ENCODE results near the gene RPN2.

Gene RPN2

DNA sequence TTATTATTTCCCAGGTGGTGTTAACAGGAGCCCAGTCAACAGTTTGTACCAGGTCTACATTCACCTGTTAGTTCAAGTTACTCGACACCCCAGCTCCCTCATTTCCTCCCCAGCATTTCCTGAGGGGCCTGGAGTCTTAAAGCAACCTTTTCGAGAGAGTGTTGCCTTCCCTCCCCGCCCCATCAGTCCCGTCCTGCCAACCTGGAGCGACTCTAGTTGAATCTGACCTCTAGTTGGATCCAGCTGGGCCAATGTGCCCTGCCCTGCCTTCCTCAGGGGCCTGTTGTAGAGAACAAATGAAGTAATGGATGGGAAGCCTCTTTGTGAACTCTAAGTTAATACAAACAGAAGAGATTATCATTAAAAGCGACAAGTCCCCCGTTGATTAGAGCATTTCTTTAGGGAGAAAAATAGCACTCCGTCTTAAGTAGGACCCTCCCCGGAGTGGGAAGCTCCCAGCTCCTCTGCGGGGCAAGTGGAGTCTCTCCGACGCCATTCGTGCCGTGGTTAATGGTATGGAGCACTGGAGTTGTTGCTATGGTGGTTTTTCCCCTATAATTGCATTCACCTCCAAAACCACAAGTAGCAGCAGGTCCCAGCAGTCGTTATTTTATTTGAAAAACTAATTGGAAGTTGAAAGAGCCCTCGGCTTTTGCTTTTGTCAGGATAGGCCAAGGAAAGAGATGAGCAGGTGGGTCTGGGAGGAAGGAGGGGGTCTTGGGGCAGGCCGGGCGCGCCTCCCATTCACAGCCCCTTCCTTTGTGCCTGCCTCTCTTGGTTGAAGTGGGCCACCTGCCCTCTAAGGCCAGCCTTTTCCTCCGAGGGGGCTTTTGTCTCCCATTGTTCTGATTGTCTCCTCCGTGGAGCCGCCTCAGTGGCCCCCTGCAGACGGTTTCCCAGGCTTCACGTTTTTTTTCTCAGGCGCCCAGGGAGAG, 66.4 kb downstream of the RPN2 start:
- no peak overlapping the region for H3K4me3 ChIP-seq (ENCODE audit: low read length)
- DNase-seq (ENCODE audit: low read depth): no peak
- TF ChIP-seq, protein P1, sequence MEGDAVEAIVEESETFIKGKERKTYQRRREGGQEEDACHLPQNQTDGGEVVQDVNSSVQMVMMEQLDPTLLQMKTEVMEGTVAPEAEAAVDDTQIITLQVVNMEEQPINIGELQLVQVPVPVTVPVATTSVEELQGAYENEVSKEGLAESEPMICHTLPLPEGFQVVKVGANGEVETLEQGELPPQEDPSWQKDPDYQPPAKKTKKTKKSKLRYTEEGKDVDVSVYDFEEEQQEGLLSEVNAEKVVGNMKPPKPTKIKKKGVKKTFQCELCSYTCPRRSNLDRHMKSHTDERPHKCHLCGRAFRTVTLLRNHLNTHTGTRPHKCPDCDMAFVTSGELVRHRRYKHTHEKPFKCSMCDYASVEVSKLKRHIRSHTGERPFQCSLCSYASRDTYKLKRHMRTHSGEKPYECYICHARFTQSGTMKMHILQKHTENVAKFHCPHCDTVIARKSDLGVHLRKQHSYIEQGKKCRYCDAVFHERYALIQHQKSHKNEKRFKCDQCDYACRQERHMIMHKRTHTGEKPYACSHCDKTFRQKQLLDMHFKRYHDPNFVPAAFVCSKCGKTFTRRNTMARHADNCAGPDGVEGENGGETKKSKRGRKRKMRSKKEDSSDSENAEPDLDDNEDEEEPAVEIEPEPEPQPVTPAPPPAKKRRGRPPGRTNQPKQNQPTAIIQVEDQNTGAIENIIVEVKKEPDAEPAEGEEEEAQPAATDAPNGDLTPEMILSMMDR (conservative IDR thresholded peaks at IDR 0.05; ENCODE audit: low read depth, low read length): no peak

DNA sequence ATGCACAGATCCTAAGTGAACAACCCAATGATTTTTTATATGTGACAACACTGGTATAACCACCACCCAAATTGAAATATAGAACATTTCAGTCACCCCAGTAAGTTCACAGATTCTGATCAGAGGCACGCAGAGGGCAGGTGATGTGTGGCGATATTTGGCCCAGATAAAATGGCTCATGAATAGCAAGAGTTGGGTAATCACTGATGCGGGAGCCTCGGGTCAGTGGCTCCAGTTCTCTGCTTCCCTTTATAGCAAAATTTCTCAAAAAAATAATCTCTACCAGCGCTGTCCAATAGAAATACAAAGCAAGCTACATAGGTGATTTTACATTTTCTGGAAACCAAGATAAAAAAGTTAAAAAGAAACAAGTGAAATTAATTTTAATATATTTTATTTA, 67.6 kb downstream of the RPN2 start:
- TF ChIP-seq, protein P1 (conservative IDR thresholded peaks at IDR 0.05; ENCODE audit: low read depth, low read length): no peak
- DNase-seq (ENCODE audit: low read depth): no peak
- H3K4me3 ChIP-seq (ENCODE audit: low read length): no peak overlapping the region

DNA sequence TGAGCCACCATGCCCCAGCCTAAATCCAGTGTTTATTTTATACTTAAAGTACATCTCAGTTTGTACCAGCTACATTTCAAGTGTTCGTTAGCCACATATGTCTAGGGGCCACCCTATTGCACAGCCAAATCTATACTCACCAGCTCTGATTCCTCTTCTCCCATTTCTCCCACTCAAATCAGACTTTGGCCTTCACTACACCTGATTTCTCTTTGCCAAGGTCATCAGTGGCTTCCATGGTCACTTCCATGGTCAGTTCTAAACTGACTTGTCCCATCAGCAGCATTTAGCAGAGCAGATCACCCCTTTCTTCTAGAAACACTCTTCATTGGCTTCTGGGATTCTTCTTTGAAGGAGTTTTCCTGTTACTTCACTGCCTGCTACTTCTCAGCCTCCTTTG, 68.4 kb downstream of the RPN2 start:
- no peak for DNase-seq (ENCODE audit: low read depth)
- TF ChIP-seq, protein P1 (conservative IDR thresholded peaks at IDR 0.05; ENCODE audit: low read depth, low read length): no peak

DNA sequence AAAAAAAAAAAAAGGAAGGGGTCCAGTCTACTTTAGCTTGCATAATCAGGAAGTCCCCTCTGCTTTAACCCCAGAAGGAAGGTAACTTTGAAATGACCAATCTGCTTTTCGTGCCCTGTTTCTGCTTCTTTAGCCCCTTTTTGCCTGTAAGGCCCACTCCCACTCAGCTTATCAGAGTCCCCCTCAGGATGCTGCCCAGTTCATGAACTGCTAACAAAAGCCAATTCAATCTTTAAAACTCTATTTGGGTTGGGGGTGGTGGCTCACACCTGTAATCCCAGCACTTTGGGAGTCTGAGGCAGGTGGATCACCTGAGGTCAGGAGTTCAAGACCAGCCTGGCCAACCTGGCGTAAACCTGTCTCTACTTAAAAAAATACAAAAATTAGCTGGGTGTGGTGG, 70.2 kb downstream of the RPN2 start:
- DNase-seq (ENCODE audit: low read depth): no peak
- TF ChIP-seq, protein P1 (conservative IDR thresholded peaks at IDR 0.05; ENCODE audit: low read depth, low read length): no peak
- H3K4me3 ChIP-seq (ENCODE audit: low read length): no peak overlapping the region

More for the DNA sequence above, 68.4 kb downstream of the RPN2 start:
- no peak overlapping the region for H3K4me3 ChIP-seq (ENCODE audit: low read length)

DNA sequence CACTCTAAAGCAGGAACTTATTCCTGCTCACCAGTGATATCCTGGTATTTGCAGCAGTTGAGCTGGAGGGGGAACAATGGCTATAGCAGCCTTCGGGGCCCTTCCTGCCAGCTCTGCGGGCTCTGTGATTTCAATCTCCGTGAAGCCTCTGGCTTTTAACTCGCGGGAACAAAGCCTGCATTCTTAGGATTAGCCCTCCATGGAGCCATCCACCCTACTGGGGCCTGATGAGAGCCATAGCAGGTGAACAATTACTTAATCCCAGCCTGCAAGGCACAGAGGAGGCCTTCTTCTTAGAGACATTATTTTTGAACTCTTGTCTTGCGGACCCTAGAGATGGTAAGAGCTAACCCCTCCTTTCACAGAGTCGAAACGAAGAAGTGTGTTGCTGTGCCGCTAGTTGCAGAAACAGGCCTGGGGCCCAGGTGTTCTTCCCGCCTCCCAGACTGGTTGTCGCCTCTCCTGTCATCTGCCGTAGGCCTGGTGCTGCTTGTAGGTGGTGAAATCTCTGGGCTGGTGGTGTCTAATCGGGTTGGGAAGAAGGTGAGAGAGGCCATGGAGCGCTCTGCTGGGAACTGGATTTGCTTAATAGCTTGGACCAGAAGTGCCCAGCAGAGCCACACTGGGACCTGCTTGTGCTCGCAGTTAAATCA, 72.8 kb downstream of the RPN2 start:
- DNase-seq (ENCODE audit: low read depth): no peak
- TF ChIP-seq, protein P1 (conservative IDR thresholded peaks at IDR 0.05; ENCODE audit: low read depth, low read length): no peak
- H3K4me3 ChIP-seq (ENCODE audit: low read length): no peak overlapping the region

DNA sequence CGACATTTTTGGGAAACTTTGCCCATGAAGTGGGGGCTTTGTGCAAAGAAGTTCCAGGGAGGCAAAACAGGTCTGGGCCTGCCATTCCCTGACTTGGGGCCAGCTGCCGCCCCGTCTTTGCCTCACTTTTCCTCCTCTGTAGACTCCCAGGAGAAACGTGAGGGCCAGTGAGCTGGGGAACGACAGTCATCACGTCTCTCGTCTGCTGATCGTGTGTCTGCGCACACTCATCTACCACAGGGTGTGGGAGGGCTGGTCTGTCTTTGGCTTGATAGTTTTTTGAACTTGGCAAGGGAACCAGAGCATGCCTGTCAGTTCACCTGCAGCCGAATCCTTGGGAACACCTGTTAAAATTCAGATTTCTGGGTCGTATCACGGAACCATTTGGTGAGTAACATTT, 74.0 kb downstream of the RPN2 start:
- DNase-seq (ENCODE audit: low read depth): no peak
- TF ChIP-seq, protein P1 (conservative IDR thresholded peaks at IDR 0.05; ENCODE audit: low read depth, low read length): no peak
- H3K4me3 ChIP-seq (ENCODE audit: low read length): no peak overlapping the region
